ENCODE data around the gene GRAP2. TPM values are rescaled to one million over a fixed set of nuclear protein-coding genes. Genes with fewer than 3 reads are reported as not detected.
"Not testable (repeated sequence)": the region's sequence is repeated elsewhere in the genome, so short reads cannot be mapped to it uniquely, and the experiment has no call there.

Gene GRAP2
- total RNA-seq, 1 experiment from 2014 or later, result 0.12 TPM

- no peaks in the 10 kb centered on the region for H3K4me1 Mint-ChIP-seq (ENCODE audit: insufficient read depth, unreplicated experiment)
- no peak overlapping the region for H3K4me3 Mint-ChIP-seq (ENCODE audit: unreplicated experiment)
- DNase-seq (ENCODE audit: unreplicated experiment), result no peak
- H3K27me3 Mint-ChIP-seq (ENCODE audit: insufficient read depth, unreplicated experiment), result peaks cover 63% of the 10 kb centered on the region
- CTCF ChIA-PET, result no interaction called here
- peaks cover 12% of the 10 kb centered on the region for H3K9me3 Mint-ChIP-seq (ENCODE audit: unreplicated experiment)
- intact Hi-C loops (cut with micrococcal nuclease), result no loop called here
- H3K36me3 Mint-ChIP-seq (ENCODE audit: insufficient read depth, unreplicated experiment), result no peaks in the 10 kb centered on the region
- no peak for TF ChIP-seq CTCF (IDR thresholded peaks at IDR 0.05; ENCODE audit: unreplicated experiment)
- POLR2A ChIA-PET, result interaction anchor here (0.6 kb wide), 1 partner anchor 46 kb away, joined by 3 read pairs; no protein-coding TSS in a partner anchor
- BruUV-seq (replicated peaks), result no TSS peak
- H3K27ac Mint-ChIP-seq (ENCODE audit: low read depth, unreplicated experiment), result no peak overlapping the region
Measured at GRCh38 chr22:39880722-39881121, 20.2 kb upstream of the GRAP2 start.

DNA sequence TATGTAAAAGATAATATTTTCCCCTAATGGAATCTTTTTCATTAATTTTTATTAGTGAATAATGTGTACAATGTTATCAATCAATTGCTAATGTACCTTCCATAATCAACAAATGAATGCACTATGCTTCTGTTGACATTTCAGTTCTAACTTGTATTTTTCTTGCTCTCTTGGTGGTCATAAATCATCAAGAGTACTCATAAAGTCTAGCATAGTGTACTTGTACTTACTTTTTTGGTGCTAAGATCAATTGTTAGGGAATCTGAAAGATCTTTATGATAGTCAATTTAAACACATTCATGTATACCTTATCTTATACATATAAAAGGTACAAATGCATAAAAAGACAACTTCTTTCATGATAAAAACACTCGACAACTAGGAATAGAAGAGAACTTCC is 17.8 kb upstream of the GRAP2 start:
- Mint-ChIP-seq H3K4me3 (ENCODE audit: unreplicated experiment) (no peak overlapping the region), H3K4me1 (ENCODE audit: insufficient read depth, unreplicated experiment) (no peaks in the 10 kb centered on the region), H3K27ac (ENCODE audit: low read depth, unreplicated experiment) (no peak overlapping the region), H3K9me3 (ENCODE audit: unreplicated experiment) (peaks cover 12% of the 10 kb centered on the region), H3K27me3 (ENCODE audit: insufficient read depth, unreplicated experiment) (peaks cover 77% of the 10 kb centered on the region), H3K36me3 (ENCODE audit: insufficient read depth, unreplicated experiment) (no peaks in the 10 kb centered on the region)
- ChIA-PET POLR2A (interaction anchor here (0.6 to 0.7 kb wide), 2 partner anchors 418 to 529 kb away, joined by 3 read pairs; no protein-coding TSS in a partner anchor), CTCF (interaction anchor here (0.7 kb wide), 1 partner anchor 48 kb away, joined by 3 read pairs; no protein-coding TSS in a partner anchor)
- no peak for DNase-seq (ENCODE audit: unreplicated experiment)
- no TSS peak for BruUV-seq (replicated peaks)
- no peak for TF ChIP-seq CTCF (IDR thresholded peaks at IDR 0.05; ENCODE audit: unreplicated experiment)
- intact Hi-C loops (cut with micrococcal nuclease), result no loop called here

GRCh38 chr22:39889924-39890323 is 11.0 kb upstream of the GRAP2 start:
- H3K4me3 Mint-ChIP-seq (ENCODE audit: unreplicated experiment); H3K9me3 Mint-ChIP-seq (ENCODE audit: unreplicated experiment); BruUV-seq (replicated peaks); H3K27ac Mint-ChIP-seq (ENCODE audit: low read depth, unreplicated experiment); intact Hi-C loops (cut with micrococcal nuclease); DNase-seq (ENCODE audit: unreplicated experiment); POLR2A ChIA-PET; H3K4me1 Mint-ChIP-seq (ENCODE audit: insufficient read depth, unreplicated experiment); H3K36me3 Mint-ChIP-seq (ENCODE audit: insufficient read depth, unreplicated experiment): not testable (repeated sequence)
- CTCF ChIA-PET, result interaction anchor here (0.6 kb wide), 1 partner anchor 1098 kb away, joined by 4 read pairs; no protein-coding TSS in a partner anchor
- H3K27me3 Mint-ChIP-seq (ENCODE audit: insufficient read depth, unreplicated experiment), result peaks cover 34% of the 10 kb centered on the region

DNA sequence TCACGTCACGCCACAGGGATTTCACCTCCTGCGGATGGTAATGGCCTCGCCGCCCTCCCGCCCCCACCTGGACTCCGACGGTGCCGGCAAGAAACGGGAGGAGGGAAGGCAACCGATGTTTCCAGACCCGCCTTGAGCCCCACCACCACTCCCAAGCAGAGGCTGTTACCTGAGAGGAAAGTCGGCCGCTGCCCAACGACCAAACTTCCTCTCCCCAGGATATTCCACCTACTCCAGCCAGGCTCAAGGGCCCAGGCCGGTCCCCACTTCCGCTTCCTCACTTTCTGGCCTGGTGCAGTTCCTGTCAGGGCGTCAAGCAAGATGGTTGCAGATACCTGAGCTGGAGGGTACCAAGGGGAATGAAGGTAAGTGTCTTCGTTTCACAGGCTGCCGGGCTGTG is 7.4 kb upstream of the GRAP2 start, which contains the start of gene ENTHD1:
Gene ENTHD1 (minus strand): TSS at position 235 of the 400 bp plus-strand sequence. CDS start 6,012 bp downstream, outside the sequence.
- H3K27me3 Mint-ChIP-seq (ENCODE audit: insufficient read depth, unreplicated experiment), result no peaks in the 10 kb centered on the region
- H3K4me3 Mint-ChIP-seq (ENCODE audit: unreplicated experiment), result no peak within 1 kb of the TSS
- intact Hi-C loops (cut with micrococcal nuclease), result no loop called here
- H3K4me1 Mint-ChIP-seq (ENCODE audit: insufficient read depth, unreplicated experiment), result no peaks in the 10 kb centered on the region
- no peak for TF ChIP-seq CTCF (IDR thresholded peaks at IDR 0.05; ENCODE audit: unreplicated experiment)
- ChIA-PET POLR2A (no interaction called here), CTCF (interaction anchor here (1.0 kb wide), 1 partner anchor 22 kb away, joined by 4 read pairs; no protein-coding TSS in a partner anchor)
- no peaks in the 10 kb centered on the region for H3K9me3 Mint-ChIP-seq (ENCODE audit: unreplicated experiment)
- H3K36me3 Mint-ChIP-seq (ENCODE audit: insufficient read depth, unreplicated experiment), result no peaks in the 10 kb centered on the region
- no TSS peak for BruUV-seq (replicated peaks)
- no peak for DNase-seq (ENCODE audit: unreplicated experiment)
- no peak within 1 kb of the TSS for H3K27ac Mint-ChIP-seq (ENCODE audit: low read depth, unreplicated experiment)
